AG04450 (cell line): ENCODE measurements around the gene DENND2A. TPM values are rescaled to one million over a fixed set of nuclear protein-coding genes. Genes with fewer than 3 reads are reported as not detected.

Experiments
- CTCF ChIA-PET: fragments of 300-600, 350-600 bp; formaldehyde crosslinking; extraction: SDS; loops from one replicate; lab custom pipeline; 2022; ENCODE audit warnings: antibody characterized with exemption, inconsistent platforms; lab: Charles Lee
- POLR2A ChIA-PET: fragments of 350-600 bp; formaldehyde crosslinking; extraction: SDS; loops from one replicate; lab custom pipeline; 2021; ENCODE audit warnings: antibody characterized with exemption, inconsistent platforms; lab: Yijun Ruan, JAX
- DNase-seq: peaks from one replicate; pipeline ENCODE4 v3.0.0-alpha.2; 2011; ENCODE audit warnings: low read depth, low spot score
- H3K27ac ChIP-seq: one replicate; pipeline ENCODE4 v1.5.1; 2012; ENCODE audit warnings: low read depth, low read length, control low read depth
- H3K27me3 ChIP-seq: one replicate; pipeline ENCODE4 v1.6.0; 2012; ENCODE audit warnings: low read length; ENCODE audit not compliant: control insufficient read depth, insufficient read depth
- H3K4me3 ChIP-seq: 2 replicates; pipeline ENCODE4 v1.5.1; 2011; ENCODE audit warnings: mild to moderate bottlenecking, low read depth, low read length, control low read depth
- H3K9me3 ChIP-seq: 2 replicates; pipeline ENCODE4 v1.5.1; 2012; ENCODE audit warnings: low read length; ENCODE audit not compliant: control insufficient read depth, insufficient read depth
- CTCF ChIP-seq: IDR thresholded peaks from 2 replicates; pipeline ENCODE4 v1.5.1; 2011; ENCODE audit warnings: low read depth, low read length, control low read depth, inconsistent platforms
- polyA plus RNA-seq: library from polyadenylated mRNA; depleted of rRNA; stranded (reverse); fragments of >200 nt; gene quantifications from 2 replicates; pipeline ENCODE4 v1.2.3, GENCODE V29; 2011

Gene DENND2A
- polyA plus RNA-seq, 1 experiment = 40.8 TPM

GRCh38 chr7:140654661-140655060, 14.0 kb upstream of the DENND2A start:
- H3K27ac ChIP-seq = peak overlapping the region; percentile 31
- ChIA-PET POLR2A (no interaction called here), CTCF (interaction anchor here (0.6 to 4.2 kb wide), 4 partner anchors 22 to 215 kb away, joined by 4 to 44 read pairs (median 24); no protein-coding TSS in a partner anchor)
- TF ChIP-seq CTCF = no peak
- no peaks in the 10 kb centered on the region for H3K9me3 ChIP-seq
- no peak overlapping the region for H3K4me3 ChIP-seq
- H3K27me3 ChIP-seq = no peaks in the 10 kb centered on the region
- DNase-seq = no peak

DNA sequence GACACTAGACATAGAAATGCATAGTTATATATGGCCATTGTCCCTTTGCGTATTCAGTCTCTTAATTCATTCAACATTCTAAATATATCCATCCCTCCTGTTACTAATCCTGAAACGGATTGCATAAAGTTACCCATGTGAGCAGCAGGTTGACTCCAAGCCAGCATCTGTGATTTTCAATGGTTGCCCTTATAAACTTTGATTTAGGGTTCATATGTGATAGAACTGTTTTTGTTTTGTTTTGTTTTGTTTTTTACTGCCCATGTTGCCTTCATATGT, 13.4 kb upstream of the DENND2A start:
- Histone ChIP-seq H3K9me3 (no peaks in the 10 kb centered on the region), H3K27ac (no peak overlapping the region), H3K4me3 (no peak overlapping the region), H3K27me3 (no peaks in the 10 kb centered on the region)
- no peak for DNase-seq
- TF ChIP-seq CTCF = no peak
- ChIA-PET POLR2A (no interaction called here), CTCF (interaction anchor here (0.6 to 4.2 kb wide), 17 partner anchors 7 to 214 kb away, joined by 3 to 44 read pairs (median 5); partner anchors contain the start of gene MKRN1)

DNA sequence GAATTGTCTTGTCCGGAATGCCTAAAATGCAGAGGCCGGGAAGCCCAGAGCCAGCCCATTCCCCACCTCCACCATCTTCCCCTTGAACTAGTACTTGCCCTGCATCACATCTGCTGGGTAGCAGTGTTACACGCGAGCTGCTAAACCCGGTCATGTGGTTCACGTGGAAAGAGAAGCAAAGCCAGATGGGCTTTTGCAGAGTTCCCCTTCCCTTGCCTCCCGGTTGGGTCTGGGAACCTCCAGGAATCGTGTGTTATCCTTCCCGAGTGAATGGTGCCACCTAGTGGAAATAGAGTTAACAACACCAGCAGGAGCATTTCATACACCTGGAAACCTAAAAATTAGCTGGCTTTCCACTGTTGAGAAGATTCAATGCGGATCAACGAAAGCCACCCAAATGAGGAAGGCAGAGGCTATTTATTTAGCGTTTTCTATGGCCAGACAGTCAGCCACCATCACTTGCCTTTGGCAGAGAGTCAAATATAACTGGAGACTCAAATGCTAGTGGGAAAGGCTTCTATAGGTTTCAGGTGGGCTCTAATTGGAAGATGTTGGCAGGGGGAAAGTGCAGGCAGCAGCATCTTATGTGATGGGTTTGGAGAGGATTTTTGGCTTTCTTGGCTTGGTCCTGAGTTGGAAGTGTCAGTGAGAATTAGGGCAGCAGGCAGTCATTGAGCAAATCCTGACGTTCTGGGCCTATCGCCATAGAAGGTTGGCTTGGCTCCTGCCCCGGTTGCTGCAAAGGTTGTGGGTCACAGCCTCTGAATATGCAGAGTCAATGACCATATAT, 12.9 kb upstream of the DENND2A start:
- POLR2A ChIA-PET = interaction anchor here (0.7 kb wide), 1 partner anchor 21 kb away, joined by 5 read pairs; no protein-coding TSS in a partner anchor

DNA sequence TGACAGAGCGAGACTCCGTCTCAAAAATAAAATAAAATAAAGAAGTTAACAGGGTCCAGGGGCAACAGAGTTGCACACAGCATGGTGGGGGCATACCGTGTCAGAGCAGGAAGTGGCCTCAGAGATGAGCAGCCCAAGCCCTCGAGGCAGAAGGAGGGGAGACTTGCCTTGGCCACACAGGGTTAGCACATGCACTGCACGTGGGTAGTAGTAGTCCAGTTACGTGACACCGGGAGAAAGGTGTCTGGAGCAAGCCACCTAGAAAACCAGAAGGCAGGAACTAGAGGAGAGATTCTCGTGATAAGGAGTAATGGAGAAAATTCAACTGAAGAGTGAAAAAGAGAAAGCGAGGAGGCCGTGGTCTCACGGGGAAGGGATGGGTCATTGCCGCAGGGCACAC, 9.8 kb upstream of the DENND2A start:
- ChIA-PET POLR2A (no interaction called here), CTCF (interaction anchor here (1.4 to 4.2 kb wide), 2 partner anchors 10 to 133 kb away, joined by 3 to 44 read pairs; no protein-coding TSS in a partner anchor)
- TF ChIP-seq CTCF = no peak
- no peaks in the 10 kb centered on the region for H3K9me3 ChIP-seq
- no peak overlapping the region for H3K27ac ChIP-seq
- H3K27me3 ChIP-seq = no peaks in the 10 kb centered on the region
- DNase-seq = no peak
- no peak overlapping the region for H3K4me3 ChIP-seq

More for the DNA sequence above, 12.9 kb upstream of the DENND2A start:
- no peak overlapping the region for H3K27ac ChIP-seq
- DNase-seq = peak; percentile 83
- peak; percentile 90 for TF ChIP-seq CTCF
- no peak overlapping the region for H3K4me3 ChIP-seq
- CTCF ChIA-PET = interaction anchor here (0.6 to 4.2 kb wide), 21 partner anchors 8 to 316 kb away, joined by 3 to 44 read pairs (median 4); partner anchors contain the start of gene MKRN1
- H3K9me3 ChIP-seq = no peaks in the 10 kb centered on the region
- no peaks in the 10 kb centered on the region for H3K27me3 ChIP-seq

DNA sequence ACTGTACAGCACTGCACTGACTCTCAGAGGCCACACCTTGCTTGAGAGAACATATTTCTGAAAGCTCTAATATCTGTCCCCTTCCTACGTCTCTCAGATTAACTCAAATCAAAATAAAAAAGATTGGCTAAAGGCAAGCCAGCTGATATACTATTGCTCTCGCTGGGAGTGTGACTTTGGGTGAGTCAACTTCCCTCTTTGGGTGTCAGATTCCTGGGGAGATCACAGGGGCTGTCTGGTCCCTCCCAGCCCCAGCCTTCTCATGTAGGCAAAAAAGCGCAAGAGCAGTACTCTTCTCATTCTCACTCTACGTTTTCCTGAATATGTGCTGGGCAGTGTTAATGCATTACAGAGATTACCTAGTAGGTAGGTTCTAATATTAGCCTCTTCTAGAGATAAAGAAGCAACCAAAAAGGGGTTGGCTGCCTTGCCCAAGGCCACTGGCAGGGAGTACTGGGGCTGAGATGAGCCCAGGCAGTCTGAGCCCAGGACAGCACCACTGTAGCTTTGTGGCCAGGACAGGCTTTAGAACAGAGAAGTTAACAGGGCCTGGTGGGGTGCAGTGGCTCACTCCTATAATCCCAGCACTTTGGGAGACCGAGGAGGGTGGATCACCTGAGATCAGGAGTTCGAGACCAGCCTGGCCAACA, 9.1 kb upstream of the DENND2A start:
- Histone ChIP-seq H3K27ac (no peak overlapping the region), H3K9me3 (no peaks in the 10 kb centered on the region), H3K27me3 (no peaks in the 10 kb centered on the region), H3K4me3 (no peak overlapping the region)
- no peak for DNase-seq
- no peak for TF ChIP-seq CTCF
- POLR2A ChIA-PET = no interaction called here
- CTCF ChIA-PET = interaction anchor here (1.4 to 1.6 kb wide), 2 partner anchors 11 to 174 kb away, joined by 3 to 5 read pairs; no protein-coding TSS in a partner anchor
